GM23248 (cell line): ENCODE data around the gene ATP6V0C. TPM values are rescaled to one million over a fixed set of nuclear protein-coding genes. Genes with fewer than 3 reads are reported as not detected.
"Not testable (repeated sequence)": the region's sequence is repeated elsewhere in the genome, so short reads cannot be mapped to it uniquely, and the experiment has no call there.

ENCODE experiments used
- DNase-seq: peaks from one replicate; pipeline ENCODE4 v3.0.0-alpha.2; 2015
- H2AFZ ChIP-seq: fragments of 200-600 bp; sonication (generic); 2 replicates; pipeline ENCODE4 v1.6.1; 2016; ENCODE audit warnings: antibody characterized with exemption
- H3F3A ChIP-seq: fragments of 200-600 bp; sonication (generic); 2 replicates; pipeline ENCODE4 v1.6.1; 2016; ENCODE audit warnings: mild to moderate bottlenecking, antibody characterized with exemption, mixed run types; ENCODE audit not compliant: insufficient read depth
- H3K27ac ChIP-seq: fragments of 200-600 bp; sonication (generic); 2 replicates; pipeline ENCODE4 v1.5.1; 2016; ENCODE audit warnings: mild to moderate bottlenecking
- H3K27me3 ChIP-seq: fragments of 200-600 bp; sonication (generic); replicated peaks from 2 replicates; pipeline ENCODE4 v1.6.1; 2016; ENCODE audit warnings: mild to moderate bottlenecking; ENCODE audit not compliant: insufficient read depth
- H3K36me3 ChIP-seq: fragments of 200-600 bp; sonication (generic); 2 replicates; pipeline ENCODE4 v1.6.1; 2016; ENCODE audit warnings: low read depth, mild to moderate bottlenecking
- H3K4me1 ChIP-seq: fragments of 200-600 bp; sonication (generic); 2 replicates; pipeline ENCODE4 v1.6.1; 2016; ENCODE audit warnings: mild to moderate bottlenecking; ENCODE audit not compliant: insufficient read depth
- H3K4me2 ChIP-seq: fragments of 200-600 bp; sonication (generic); one replicate; pipeline ENCODE4 v1.6.1; 2016; ENCODE audit warnings: mild to moderate bottlenecking; ENCODE audit not compliant: unreplicated experiment
- H3K4me3 ChIP-seq: fragments of 200-600 bp; sonication (generic); 2 replicates; pipeline ENCODE4 v1.5.1; 2016; ENCODE audit warnings: mild to moderate bottlenecking
- H3K79me2 ChIP-seq: fragments of 200-600 bp; sonication (generic); 2 replicates; pipeline ENCODE4 v1.6.1; 2016; ENCODE audit warnings: mild to moderate bottlenecking; ENCODE audit not compliant: insufficient read depth
- H3K9ac ChIP-seq: fragments of 200-600 bp; sonication (generic); 2 replicates; pipeline ENCODE4 v1.6.1; 2016; ENCODE audit warnings: mild to moderate bottlenecking
- H3K9me2 ChIP-seq: fragments of 200-600 bp; sonication (generic); 2 replicates; pipeline ENCODE4 v1.6.1; 2016; ENCODE audit warnings: mixed run types, mild to moderate bottlenecking, moderate library complexity; ENCODE audit not compliant: insufficient read depth
- H3K9me3 ChIP-seq: fragments of 200-600 bp; sonication (generic); one replicate; pipeline ENCODE4 v1.6.1; 2017; ENCODE audit warnings: low read depth
- H4K20me1 ChIP-seq: fragments of 200-600 bp; sonication (generic); 2 replicates; pipeline ENCODE4 v1.6.0; 2016; ENCODE audit not compliant: insufficient read depth
- EZH2 ChIP-seq: fragments of 200-600 bp; sonication (generic); IDR thresholded peaks from 2 replicates; pipeline ENCODE4 v1.6.1; 2018; ENCODE audit warnings: antibody characterized with exemption, mild to moderate bottlenecking; ENCODE audit not compliant: insufficient read depth, poor library complexity, severe bottlenecking
- EZH2phosphoT487 ChIP-seq: fragments of 200-600 bp; sonication (generic); IDR thresholded peaks from 2 replicates; pipeline ENCODE4 v1.6.1; 2018; ENCODE audit warnings: antibody characterized with exemption, moderate library complexity, mild to moderate bottlenecking, low read depth; ENCODE audit not compliant: insufficient read depth
- WGBS, 2 experiments: methylation state at CpG; one replicate each; pipeline ENCODE4 v1.1.6; 2015 to 2017; ENCODE audit warnings: low lambda C conversion rate in 2 of 2, low coverage in 1 of 2; ENCODE audit errors: missing lambda C conversion rate in 2 of 2; 5-methylcytosine and 5-hydroxymethylcytosine counted together
- in situ Hi-C: fragments of 300-500 bp; cut with MboI; formaldehyde crosslinking; loops from 2 replicates; pipeline ENCODE4 v1.15.0; 2020
- polyA plus RNA-seq: library from polyadenylated mRNA; unstranded; fragments of >200 nt; fragmentation: Nextera tagmentation; extraction: Ambion mirVana; gene quantifications from 2 replicates; pipeline ENCODE4 v1.2.1, GENCODE V29; 2016
- total RNA-seq: library from RNA; depleted of rRNA; stranded (reverse); fragments of >200 nt; shearing (Covaris generic); gene quantifications from 2 replicates; pipeline ENCODE4 v1.2.3, GENCODE V29; 2014

The ATP6V0C gene
- total and polyA plus RNA-seq, 2 experiments from 2014 or later: 43.2 to 186 TPM

GRCh38 chr16:2477327-2477726 is 36.4 kb upstream of the ATP6V0C start:
- H3K27me3 ChIP-seq: no peaks in the 10 kb centered on the region
- TF ChIP-seq EZH2: no peak
- no peak for TF ChIP-seq EZH2phosphoT487
- H3K4me3 ChIP-seq: no peak overlapping the region
- peaks cover 2% of the 10 kb centered on the region for H3K4me1 ChIP-seq
- WGBS, 2 experiments: 99 to 100% methylated on average over 3 of the region's 3 CpGs
- DNase-seq: no peak
- no peaks in the 10 kb centered on the region for H3K9me2 ChIP-seq
- H3K36me3 ChIP-seq: no peaks in the 10 kb centered on the region
- peaks cover 46% of the 10 kb centered on the region for H3K79me2 ChIP-seq
- no peaks in the 10 kb centered on the region for H3K9me3 ChIP-seq
- no peak overlapping the region for H3K9ac ChIP-seq
- in situ Hi-C loops: no loop called here
- H4K20me1 ChIP-seq: no peaks in the 10 kb centered on the region
- no peak overlapping the region for H2AFZ ChIP-seq
- 0 out of 2 replicates have a peak, but pooled peaks cover 4% of the 10 kb centered on the region for H3F3A ChIP-seq
- H3K27ac ChIP-seq: no peak overlapping the region
- H3K4me2 ChIP-seq: no peak overlapping the region

GRCh38 chr16:2478279-2478678 is 35.5 kb upstream of the ATP6V0C start:
- Histone ChIP-seq H3K4me1 (peaks cover 11% of the 10 kb centered on the region), H3K9ac (no peak overlapping the region), H3K27me3 (no peaks in the 10 kb centered on the region), H3K27ac (no peak overlapping the region), H3K36me3 (no peaks in the 10 kb centered on the region), H2AFZ (no peak overlapping the region), H3K9me3 (no peaks in the 10 kb centered on the region), H3F3A (0 out of 2 replicates have a peak, but pooled peaks cover 4% of the 10 kb centered on the region), H3K79me2 (peaks cover 46% of the 10 kb centered on the region), H4K20me1 (no peaks in the 10 kb centered on the region), H3K4me2 (no peak overlapping the region), H3K9me2 (no peaks in the 10 kb centered on the region), H3K4me3 (no peak overlapping the region)
- WGBS, 2 experiments: 85 to 86% methylated on average over 8 of the region's 8 CpGs
- DNase-seq: no peak
- TF ChIP-seq EZH2phosphoT487 (no peak), EZH2 (no peak)
- in situ Hi-C loops: no loop called here

- Histone ChIP-seq H3K79me2 (peaks cover 59% of the 10 kb centered on the region), H3K4me1 (peaks cover 18% of the 10 kb centered on the region)
- H3K27me3 ChIP-seq, H3K4me2 ChIP-seq, H3K9ac ChIP-seq, H3K9me3 ChIP-seq, H2AFZ ChIP-seq, H3K4me3 ChIP-seq, H3K9me2 ChIP-seq, in situ Hi-C loops, H4K20me1 ChIP-seq, H3K27ac ChIP-seq, H3F3A ChIP-seq, DNase-seq, H3K36me3 ChIP-seq: not testable (repeated sequence)
- 94 to 96% methylated on average over 10 of the region's 10 CpGs for WGBS, 2 experiments
Measured at GRCh38 chr16:2479996-2480395, 33.8 kb upstream of the ATP6V0C start.

GRCh38 chr16:2480948-2481347 is 32.8 kb upstream of the ATP6V0C start:
- Histone ChIP-seq H3K4me1 (peaks cover 18% of the 10 kb centered on the region), H4K20me1 (no peaks in the 10 kb centered on the region), H3K9me3 (no peaks in the 10 kb centered on the region), H3K79me2 (peaks cover 62% of the 10 kb centered on the region), H3F3A (peaks cover 10% of the 10 kb centered on the region; the same call in 1 of the 2 replicates), H3K9me2 (no peaks in the 10 kb centered on the region), H3K27me3 (no peaks in the 10 kb centered on the region), H3K4me3 (no peak overlapping the region), H3K9ac (no peak overlapping the region), H2AFZ (no peak overlapping the region), H3K27ac (no peak overlapping the region), H3K4me2 (no peak overlapping the region), H3K36me3 (no peaks in the 10 kb centered on the region)
- 86 to 90% methylated on average over 12 of the region's 12 CpGs for WGBS, 2 experiments
- in situ Hi-C loops: no loop called here
- DNase-seq: no peak
- TF ChIP-seq EZH2phosphoT487 (no peak), EZH2 (no peak)

- H3K9ac ChIP-seq: peak overlapping the region; percentile 86; the same call in 1 of the 2 replicates
- H3F3A ChIP-seq: peaks cover 10% of the 10 kb centered on the region; the same call in 1 of the 2 replicates
- H3K4me3 ChIP-seq: no peak overlapping the region
- no peak overlapping the region for H3K4me2 ChIP-seq
- no peak overlapping the region for H2AFZ ChIP-seq
- H3K79me2 ChIP-seq: peaks cover 61% of the 10 kb centered on the region
- no peaks in the 10 kb centered on the region for H3K9me2 ChIP-seq
- WGBS, 2 experiments: 69 to 80% methylated on average over 7 of the region's 7 CpGs
- no peaks in the 10 kb centered on the region for H3K27me3 ChIP-seq
- H3K9me3 ChIP-seq: no peaks in the 10 kb centered on the region
- in situ Hi-C loops: no loop called here
- peaks cover 18% of the 10 kb centered on the region for H3K4me1 ChIP-seq
- H4K20me1 ChIP-seq: no peaks in the 10 kb centered on the region
- no peak for DNase-seq
- H3K36me3 ChIP-seq: no peaks in the 10 kb centered on the region
- no peak for TF ChIP-seq EZH2
- H3K27ac ChIP-seq: no peak overlapping the region
Measured at GRCh38 chr16:2481676-2482075, 32.1 kb upstream of the ATP6V0C start.
